ENCODE measurements around the gene TFDP2. TPM values are rescaled to one million over a fixed set of nuclear protein-coding genes. Genes with fewer than 3 reads are reported as not detected.

TFDP2 gene
- total and polyA plus RNA-seq, 2 donors (not counting 1 experiment from before 2014, with no cell fraction given): 5.5 to 31.7 TPM

GRCh38 chr3:141895731-141896130 lies 253.6 kb downstream of the TFDP2 start:
- no peak overlapping the region for H3K4me3 ChIP-seq (ENCODE audit: control extremely low read depth in 1 of 5, extremely low read depth in 1 of 5, insufficient read depth in 1 of 5, low read depth in 2 of 5, low read length in 4 of 5)
- peaks cover 0 to 14% (median 9%) of the 10 kb centered on the region in 3 donors for H3K9me3 ChIP-seq (ENCODE audit: control extremely low read depth in 1 of 3, control insufficient read depth in 2 of 3, insufficient read depth in 1 of 3, low read length in 2 of 3)
- TF ChIP-seq CTCF (IDR thresholded peaks at IDR 0.05): no peak
- no peak for TF ChIP-seq EZH2 (IDR thresholded peaks at IDR 0.05; ENCODE audit: borderline replicate concordance, insufficient read depth, low read depth, low read length, poor library complexity, severe bottlenecking)
- no peak for DNase-seq
- intact Hi-C loops (cut with micrococcal nuclease): no loop called here
- no peaks in the 10 kb centered on the region for H3K27me3 ChIP-seq (replicated peaks in 1 of 4; ENCODE audit: control extremely low read depth in 1 of 4, control insufficient read depth in 3 of 4, insufficient read depth in 4 of 4, low read length in 3 of 4)
- POLR2A ChIA-PET: no interaction called here
- H2AFZ ChIP-seq (ENCODE audit: insufficient read depth, low read depth, low read length, poor library complexity, severe bottlenecking): no peak overlapping the region
- no peak overlapping the region for H3K4me2 ChIP-seq (replicated peaks; ENCODE audit: low read depth, low read length, poor library complexity, severe bottlenecking)
- no peaks in the 10 kb centered on the region for H3K27me3 Mint-ChIP-seq
- peaks cover 42% of the 10 kb centered on the region for H3K79me2 ChIP-seq (ENCODE audit: control insufficient read depth, insufficient read depth, low read length)
- 92% methylated on average over 2 of the region's 3 CpGs for WGBS (ENCODE audit: insufficient coverage)
- no peaks in the 10 kb centered on the region for H4K20me1 ChIP-seq (ENCODE audit: control insufficient read depth, insufficient read depth, low read length, poor library complexity, severe bottlenecking)
- CTCF ChIA-PET: interaction anchor here (1.1 kb wide), 1 partner anchor 10 kb away, joined by 3 read pairs; no protein-coding TSS in a partner anchor
- H3K9ac ChIP-seq (ENCODE audit: low read length): no peak overlapping the region
- H3K27ac Mint-ChIP-seq: no peak overlapping the region
- H3K4me1 Mint-ChIP-seq: peaks cover 7% of the 10 kb centered on the region
- H3K4me1 ChIP-seq (ENCODE audit: control insufficient read depth in 2 of 2, insufficient read depth in 2 of 2, low read length in 2 of 2): no peaks in the 10 kb centered on the region
- peaks cover 8% of the 10 kb centered on the region for H3K9me3 Mint-ChIP-seq (ENCODE audit: insufficient read depth)
- no peak overlapping the region for H3K4me3 Mint-ChIP-seq
- no peak for ATAC-seq (ENCODE audit: low read depth)
- H3K36me3 ChIP-seq (replicated peaks in 1 of 2; ENCODE audit: control extremely low read depth in 1 of 2, control insufficient read depth in 1 of 2, extremely low read depth in 1 of 2, insufficient read depth in 2 of 2, low read length in 1 of 2): no peaks in the 10 kb centered on the region
- no peak overlapping the region for H3K27ac ChIP-seq (ENCODE audit: low read length in 2 of 2)

GRCh38 chr3:141894524-141895176 lies 254.7 kb downstream of the TFDP2 start:
- Mint-ChIP-seq H3K9me3 (ENCODE audit: insufficient read depth) (peaks cover 5% of the 10 kb centered on the region), H3K4me1 (peaks cover 7% of the 10 kb centered on the region), H3K27me3 (no peaks in the 10 kb centered on the region), H3K27ac (no peak overlapping the region), H3K4me3 (no peak overlapping the region)
- POLR2A ChIA-PET: no interaction called here
- H2AFZ ChIP-seq (ENCODE audit: insufficient read depth, low read depth, low read length, poor library complexity, severe bottlenecking): no peak overlapping the region
- no peak overlapping the region for H3K9ac ChIP-seq (ENCODE audit: low read length)
- ATAC-seq (ENCODE audit: low read depth) (no peak), DNase-seq (no peak)
- CTCF ChIA-PET: interaction anchor here (1.2 to 2.1 kb wide), 2 partner anchors 19 to 440 kb away, joined by 4 to 9 read pairs; no protein-coding TSS in a partner anchor
- no peaks in the 10 kb centered on the region for H4K20me1 ChIP-seq (ENCODE audit: control insufficient read depth, insufficient read depth, low read length, poor library complexity, severe bottlenecking)
- TF ChIP-seq EZH2 (IDR thresholded peaks at IDR 0.05; ENCODE audit: borderline replicate concordance, insufficient read depth, low read depth, low read length, poor library complexity, severe bottlenecking): no peak
- TF ChIP-seq CTCF (IDR thresholded peaks at IDR 0.05): no peak
- no peak overlapping the region for H3K4me3 ChIP-seq (ENCODE audit: control extremely low read depth in 1 of 5, extremely low read depth in 1 of 5, insufficient read depth in 1 of 5, low read depth in 2 of 5, low read length in 4 of 5)
- no peak overlapping the region for H3K27ac ChIP-seq (ENCODE audit: low read length in 2 of 2)
- peaks cover 42% of the 10 kb centered on the region for H3K79me2 ChIP-seq (ENCODE audit: control insufficient read depth, insufficient read depth, low read length)
- intact Hi-C loops (cut with micrococcal nuclease): no loop called here
- no peaks in the 10 kb centered on the region for H3K4me1 ChIP-seq (ENCODE audit: control insufficient read depth in 2 of 2, insufficient read depth in 2 of 2, low read length in 2 of 2)
- H3K9me3 ChIP-seq (ENCODE audit: control extremely low read depth in 1 of 3, control insufficient read depth in 2 of 3, insufficient read depth in 1 of 3, low read length in 2 of 3): peaks cover 0 to 3% (median under 1%) of the 10 kb centered on the region in 3 donors
- WGBS (ENCODE audit: insufficient coverage): 79% methylated on average over 2 of the region's 5 CpGs
- H3K36me3 ChIP-seq (replicated peaks in 1 of 2; ENCODE audit: control extremely low read depth in 1 of 2, control insufficient read depth in 1 of 2, extremely low read depth in 1 of 2, insufficient read depth in 2 of 2, low read length in 1 of 2): no peaks in the 10 kb centered on the region
- H3K4me2 ChIP-seq (replicated peaks; ENCODE audit: low read depth, low read length, poor library complexity, severe bottlenecking): no peak overlapping the region
- no peaks in the 10 kb centered on the region for H3K27me3 ChIP-seq (replicated peaks in 1 of 4; ENCODE audit: control extremely low read depth in 1 of 4, control insufficient read depth in 3 of 4, insufficient read depth in 4 of 4, low read length in 3 of 4)
